H1 (cell line): Measurements from ENCODE around the gene NUDT1. TPM values are rescaled to one million over a fixed set of nuclear protein-coding genes. Genes with fewer than 3 reads are reported as not detected.

Source experiments
- RAD21 ChIP-seq, 2 experiments: IDR thresholded peaks in 1 of 2; conservative IDR thresholded peaks in 1 of 2; 2 replicates each; pipeline ENCODE4 v1.6.1; 2011; ENCODE audit warnings: low read depth in 2 of 2, low read length in 2 of 2, improper control_type of control experiment in 1 of 2, inconsistent platforms in 1 of 2, mild to moderate bottlenecking in 1 of 2, moderate library complexity in 1 of 2
- polyA plus RNA-seq, 7 experiments: library from polyadenylated mRNA; depleted of rRNA in 3 of 7; stranded (reverse) in 5 of 7; unstranded in 2 of 7; fragments of >200 nt in 5 of 7; fragments of 200-250 nt in 2 of 7; gene quantifications; 1 replicate in 5 of 7; 2 replicates in 1 of 7; 4 replicates in 1 of 7; pipeline versions ENCODE4 v1.2.1 to v1.2.3, GENCODE V29; 2011 to 2013; ENCODE audit warnings: missing spikeins in 2 of 7, mixed read lengths in 2 of 7
- total RNA-seq: library from RNA; stranded (reverse); fragmentation: NEBNext Ultra II Directional; extraction: Animal tissue kit (Norgen Biotek cat#: 25700); gene quantifications from 2 replicates; pipeline ENCODE4 v1.2.1, GENCODE V29; 2021

NUDT1 gene
- total and polyA plus RNA-seq, 2 of the 8 experiments (the other 6 are each of a cell fraction or from before 2014, with no cell fraction given), result 76.1 to 89.5 TPM

- TF ChIP-seq RAD21 (IDR thresholded peaks at IDR 0.05 in 1 of 2, conservative IDR thresholded peaks at IDR 0.05 in 1 of 2; ENCODE audit: low read depth in 2 of 2, low read length in 2 of 2), result no peak
Observed at GRCh38 chr7:2220954-2221353, 21.1 kb upstream of the NUDT1 start (continued).
